HG03095 (cell line): ENCODE measurements around the gene COX6B2.

Experiments used
- ATAC-seq: cut with Tn5 transposase; IDR thresholded peaks from one replicate; pipeline ENCODE4 v1.9.1; 2021; ENCODE audit warnings: moderate library complexity; ENCODE audit not compliant: unreplicated experiment

The COX6B2 gene

DNA sequence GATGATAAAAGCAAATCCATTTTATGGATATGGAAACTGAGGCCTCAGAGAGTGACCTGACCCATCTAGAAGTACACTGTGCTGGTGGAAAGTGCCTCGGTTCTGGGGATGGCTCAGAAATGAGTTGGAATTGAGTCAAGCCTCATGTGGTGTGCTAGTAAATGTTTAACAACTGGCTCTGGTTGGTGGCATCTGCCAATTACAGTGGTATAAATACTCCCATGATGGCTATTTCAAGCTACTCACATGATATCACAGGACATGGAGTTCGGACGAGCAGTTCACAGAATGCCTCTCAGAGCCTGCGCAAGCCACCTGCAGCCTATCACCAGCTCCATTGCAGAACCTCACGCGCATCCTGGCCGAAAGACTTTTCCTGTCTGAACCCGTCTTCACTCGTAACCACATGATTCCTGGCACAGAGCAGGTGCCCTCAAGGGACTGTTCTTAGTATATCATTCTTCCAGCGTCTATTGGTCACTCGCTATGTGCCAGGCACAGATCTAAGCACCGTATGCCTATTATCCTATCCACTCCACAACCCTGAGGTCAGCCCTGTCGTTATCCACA is 38.5 kb downstream of the COX6B2 start:
- no peak for ATAC-seq

DNA sequence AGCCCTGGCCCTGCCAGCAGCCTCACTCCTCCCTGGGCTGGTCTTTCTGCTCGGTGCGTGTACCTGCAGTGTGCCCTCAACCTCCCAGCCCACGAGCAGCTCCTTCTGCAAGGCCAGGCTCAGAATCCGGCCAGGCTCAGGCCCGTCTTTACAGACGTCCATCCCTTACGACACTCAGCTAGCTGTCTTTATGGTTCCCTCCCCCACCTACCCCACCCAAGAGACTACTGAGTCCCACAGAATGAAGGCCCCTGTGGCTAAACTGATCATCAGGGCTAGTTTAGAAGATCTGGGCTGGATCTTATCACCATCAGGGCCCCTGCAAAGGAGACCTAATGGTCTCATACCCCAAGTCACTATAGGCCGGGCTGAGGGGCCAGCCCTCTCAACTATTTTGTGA is 40.1 kb downstream of the COX6B2 start:
- no peak for ATAC-seq

GRCh38 chr19:55312621-55313512 is 41.7 kb downstream of the COX6B2 start:
- no peak for ATAC-seq

GRCh38 chr19:55311797-55312196 is 42.7 kb downstream of the COX6B2 start:
- ATAC-seq, result no peak

DNA sequence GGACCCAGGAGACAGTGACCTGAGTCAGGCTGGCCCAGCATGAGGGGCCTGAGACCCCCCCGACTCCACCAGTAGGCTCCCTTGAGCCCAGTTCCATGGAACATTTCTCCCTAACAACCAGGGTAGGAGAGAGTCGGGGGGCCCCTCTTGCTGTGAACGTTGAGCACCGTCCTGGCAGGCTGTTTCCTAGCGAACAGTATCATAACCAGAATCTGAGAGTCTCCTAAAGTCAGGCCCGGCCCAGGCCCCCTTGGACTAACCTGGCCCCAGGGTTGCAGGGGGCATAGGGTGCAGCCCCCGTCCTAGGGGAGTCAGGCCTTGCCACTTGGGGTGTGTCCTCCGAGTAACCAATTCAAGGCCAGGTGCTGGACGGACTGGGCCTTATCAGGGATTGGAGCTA is 43.1 kb downstream of the COX6B2 start:
- no peak for ATAC-seq

- ATAC-seq, result no peak
These were observed 44.0 kb downstream of the COX6B2 start for GRCh38 chr19:55310498-55310897.

DNA sequence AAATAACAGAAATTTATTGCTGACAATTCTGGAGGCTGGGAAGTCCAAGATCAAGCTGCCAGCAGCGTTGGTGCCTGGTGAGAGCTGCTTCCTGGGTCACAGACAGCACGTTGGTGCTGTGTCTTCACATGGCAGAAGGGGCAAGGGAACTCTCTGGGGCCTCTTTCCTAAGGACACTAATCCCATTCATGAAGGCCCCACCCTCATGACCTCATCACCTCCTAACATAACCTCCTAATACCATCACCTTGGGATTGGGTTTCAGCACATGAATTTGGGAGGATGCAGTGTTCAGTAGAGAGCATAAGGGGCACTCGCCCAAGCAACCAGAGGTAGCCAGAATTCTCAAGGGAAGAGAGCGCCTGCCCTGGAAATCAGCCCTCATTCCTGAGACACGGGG is 45.1 kb downstream of the COX6B2 start:
- no peak for ATAC-seq

DNA sequence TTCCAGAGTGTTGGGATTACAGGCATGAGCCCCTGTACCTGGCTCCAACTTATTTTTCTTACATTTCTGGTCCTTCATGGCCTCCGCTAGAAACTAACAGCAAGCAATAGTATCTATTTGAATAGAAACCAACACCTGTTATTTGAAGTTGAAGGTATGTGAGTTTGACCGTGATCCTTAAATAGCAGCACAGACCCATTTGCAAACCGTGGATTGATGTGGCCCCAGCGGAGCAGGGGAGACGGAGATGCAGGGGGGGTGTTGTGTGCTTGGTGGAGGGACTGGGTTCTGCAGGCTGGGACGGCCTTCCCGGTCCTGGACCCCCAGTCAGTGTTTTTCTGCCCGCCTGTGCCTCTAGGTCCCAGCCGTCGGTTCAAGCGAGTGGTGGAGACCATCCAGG is 46.2 kb downstream of the COX6B2 start:
- ATAC-seq, result no peak

DNA sequence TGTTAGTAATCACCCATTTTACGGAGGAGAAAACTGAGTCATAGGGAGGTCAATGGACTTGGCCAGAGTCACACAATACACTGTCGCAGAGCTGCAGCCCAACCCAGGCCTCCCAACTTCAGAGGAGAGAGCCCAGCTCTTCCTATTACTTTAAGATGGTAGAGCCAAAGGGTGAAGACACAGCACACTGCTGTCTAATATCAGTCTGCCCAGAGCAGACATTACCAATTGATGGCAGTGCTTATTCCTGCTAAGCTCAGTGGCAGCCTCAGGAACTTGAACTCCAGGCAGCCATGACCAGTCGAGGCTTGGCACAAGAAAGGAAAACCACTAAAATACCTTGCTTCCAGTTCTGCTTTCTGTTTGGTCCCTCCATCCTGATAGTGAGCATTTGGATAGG is 47.8 kb downstream of the COX6B2 start:
- no peak for ATAC-seq

- ATAC-seq, result no peak
These were observed 48.4 kb downstream of the COX6B2 start for GRCh38 chr19:55305983-55306562.

GRCh38 chr19:55305491-55305890 is 49.0 kb downstream of the COX6B2 start:
- ATAC-seq, result no peak

DNA sequence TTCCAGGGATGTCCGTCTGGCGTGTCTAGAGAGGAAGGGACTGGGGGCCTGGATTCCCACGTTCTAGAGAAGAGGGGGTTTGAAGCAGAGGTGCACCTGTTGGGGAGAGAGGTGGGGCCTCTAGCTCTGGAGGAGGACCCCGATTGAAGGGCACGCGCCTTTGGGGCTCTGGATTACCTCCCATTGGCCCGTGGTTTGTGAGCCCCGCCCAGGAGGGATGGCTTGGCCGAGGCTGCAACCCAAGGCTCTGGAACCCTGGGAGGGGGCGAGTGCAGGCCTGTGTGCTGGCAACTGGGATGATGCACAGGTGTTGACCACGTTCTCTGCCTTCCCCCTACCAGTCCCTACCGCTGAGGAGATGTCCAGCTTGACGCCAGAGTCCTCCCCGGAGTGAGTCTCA is 49.5 kb downstream of the COX6B2 start:
- no peak for ATAC-seq

DNA sequence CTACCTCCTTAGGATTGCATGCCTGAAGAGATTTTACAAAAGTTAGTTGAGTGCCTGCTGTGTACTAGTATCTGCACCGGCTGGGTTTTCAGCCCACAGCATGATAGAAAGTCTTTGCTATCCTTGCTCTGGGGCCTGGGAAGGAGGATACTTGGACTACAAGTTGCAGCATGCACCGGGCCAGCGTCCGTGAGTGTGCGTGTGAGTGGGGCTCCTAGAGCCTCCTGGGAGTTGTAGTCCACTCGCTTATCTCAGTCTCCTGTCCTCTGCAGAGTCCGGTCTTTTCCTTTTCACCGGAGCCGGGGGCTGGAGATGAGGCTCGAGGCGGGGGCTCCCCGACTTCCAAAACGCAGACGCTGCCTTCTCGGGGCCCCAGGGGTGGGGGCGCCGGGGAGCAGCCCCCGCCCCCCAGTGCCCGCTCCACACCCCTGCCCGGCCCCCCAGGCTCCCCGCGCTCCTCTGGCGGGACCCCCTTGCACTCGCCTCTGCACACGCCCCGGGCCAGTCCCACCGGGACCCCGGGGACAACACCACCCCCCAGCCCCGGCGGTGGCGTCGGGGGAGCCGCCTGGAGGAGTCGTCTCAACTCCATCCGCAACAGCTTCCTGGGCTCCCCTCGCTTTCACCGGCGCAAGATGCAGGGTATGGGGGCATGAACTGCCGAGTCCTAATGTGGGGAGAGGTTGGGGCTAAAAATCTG is 50.1 kb downstream of the COX6B2 start:
- ATAC-seq, result no peak

DNA sequence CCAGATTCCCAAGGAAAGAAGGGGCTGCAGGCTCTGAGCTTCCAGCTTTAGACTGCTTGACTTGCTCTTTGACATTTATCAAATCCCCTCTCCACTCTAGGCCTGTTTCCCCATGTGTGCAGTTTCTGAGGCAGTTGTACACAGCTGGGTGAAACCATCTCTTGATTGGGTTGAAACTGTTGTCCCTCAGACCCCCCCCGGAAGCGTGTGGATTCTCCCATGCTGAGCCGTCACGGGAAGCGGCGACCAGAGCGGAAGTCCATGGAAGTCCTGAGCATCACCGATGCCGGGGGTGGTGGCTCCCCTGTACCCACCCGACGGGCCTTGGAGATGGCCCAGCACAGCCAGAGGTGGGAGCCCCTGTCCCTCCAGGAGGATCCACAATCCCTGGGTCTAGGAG is 51.0 kb downstream of the COX6B2 start:
- ATAC-seq, result no peak

- no peak for ATAC-seq
These were observed 52.2 kb downstream of the COX6B2 start for GRCh38 chr19:55302318-55302703.

DNA sequence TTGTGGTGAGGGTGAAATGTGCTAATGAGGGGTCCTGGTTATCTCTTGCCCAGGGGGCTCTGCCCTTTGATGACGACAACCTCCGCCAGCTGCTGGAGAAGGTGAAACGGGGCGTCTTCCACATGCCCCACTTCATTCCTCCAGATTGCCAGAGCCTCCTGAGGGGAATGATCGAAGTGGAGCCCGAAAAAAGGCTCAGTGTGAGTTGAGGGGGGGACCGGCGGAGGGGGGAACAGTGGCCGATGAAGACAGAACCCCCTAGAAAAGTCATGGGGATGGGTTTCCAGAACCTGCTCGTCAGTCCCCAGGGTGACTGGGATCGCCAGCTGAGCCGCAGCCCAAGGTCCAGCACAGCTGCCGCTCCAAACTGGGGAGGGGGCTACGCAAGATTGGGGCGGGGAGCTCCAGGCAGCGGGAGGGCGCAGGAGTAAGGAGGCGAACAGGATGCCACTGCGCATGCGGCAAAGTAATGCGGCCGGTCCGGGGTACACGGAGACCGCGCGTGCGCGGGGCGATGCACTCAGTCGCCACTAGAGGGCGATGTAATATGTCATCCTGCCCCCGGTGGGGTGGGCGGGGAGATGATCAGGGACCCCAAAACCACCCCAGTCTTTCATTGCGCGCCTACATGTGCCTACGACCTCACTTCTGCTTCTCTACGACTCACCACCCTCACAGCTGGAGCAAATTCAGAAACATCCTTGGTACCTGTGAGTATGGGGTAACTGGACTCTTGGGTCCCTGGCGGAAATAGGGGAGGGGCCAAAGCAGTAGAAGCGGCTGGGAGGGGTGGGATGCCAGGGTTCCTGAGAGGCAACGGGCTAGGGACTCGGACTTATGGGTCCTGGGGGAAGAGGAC is 52.8 kb downstream of the COX6B2 start:
- peak; percentile 45 for ATAC-seq

DNA sequence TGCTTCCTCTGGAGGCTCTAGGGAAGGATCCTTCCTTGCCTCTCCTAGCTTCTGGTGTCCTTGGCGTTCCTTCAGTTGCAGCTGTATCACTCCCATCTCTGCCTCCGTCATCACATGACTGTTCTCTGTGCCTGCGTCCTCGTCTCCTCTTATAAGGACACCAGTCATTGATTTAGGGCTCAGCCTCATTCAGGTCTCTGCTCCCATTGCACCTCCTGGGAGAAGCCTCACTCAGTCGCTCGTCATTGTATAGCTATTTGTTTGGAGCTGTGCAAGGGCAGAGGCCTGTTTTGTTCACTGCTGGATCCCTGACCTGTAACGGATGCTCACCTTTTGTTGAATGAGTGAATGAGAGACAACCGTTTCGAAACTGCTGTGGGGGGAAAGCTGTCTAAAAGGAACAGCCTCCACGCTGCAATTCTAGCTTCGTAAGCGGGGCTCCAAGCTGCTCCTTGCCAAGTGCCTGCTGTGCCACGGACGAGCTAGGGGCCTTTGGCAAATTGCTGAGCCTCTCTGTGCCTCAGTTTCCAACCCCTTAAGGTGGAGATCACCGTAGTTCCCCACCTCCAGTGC is 53.5 kb downstream of the COX6B2 start:
- ATAC-seq, result no peak

- ATAC-seq, result no peak
These were observed 54.5 kb downstream of the COX6B2 start for GRCh38 chr19:55299991-55300390.
